ENCODE results near the gene BLOC1S6. TPM values are rescaled to one million over a fixed set of nuclear protein-coding genes. Genes with fewer than 3 reads are reported as not detected.

BLOC1S6 gene
- polyA plus RNA-seq, 5 donors: 43.0 to 62.0 (median 54.7) TPM

DNA sequence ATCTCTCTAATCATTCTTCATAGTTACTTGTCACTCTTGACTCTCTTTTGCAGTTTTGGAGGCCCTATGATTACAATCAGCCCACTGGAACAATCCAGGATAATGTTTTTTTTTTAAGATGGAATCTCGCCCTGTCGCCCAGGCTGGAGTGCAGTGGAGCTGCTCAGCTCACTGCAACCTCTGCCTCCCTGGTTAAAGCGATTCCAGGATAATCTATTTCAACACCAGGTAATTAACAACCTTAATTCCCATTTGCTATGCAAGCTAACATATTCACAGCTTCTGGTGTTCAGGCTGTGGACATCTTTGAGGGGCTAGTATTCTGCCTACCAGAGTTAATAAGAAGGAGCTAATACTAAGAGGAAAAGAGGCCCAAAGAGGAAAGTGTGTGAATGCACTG, 1.1 kb upstream of the BLOC1S6 start:
- DNase-seq: peak in 1 of 2 donors; percentile 20

DNA sequence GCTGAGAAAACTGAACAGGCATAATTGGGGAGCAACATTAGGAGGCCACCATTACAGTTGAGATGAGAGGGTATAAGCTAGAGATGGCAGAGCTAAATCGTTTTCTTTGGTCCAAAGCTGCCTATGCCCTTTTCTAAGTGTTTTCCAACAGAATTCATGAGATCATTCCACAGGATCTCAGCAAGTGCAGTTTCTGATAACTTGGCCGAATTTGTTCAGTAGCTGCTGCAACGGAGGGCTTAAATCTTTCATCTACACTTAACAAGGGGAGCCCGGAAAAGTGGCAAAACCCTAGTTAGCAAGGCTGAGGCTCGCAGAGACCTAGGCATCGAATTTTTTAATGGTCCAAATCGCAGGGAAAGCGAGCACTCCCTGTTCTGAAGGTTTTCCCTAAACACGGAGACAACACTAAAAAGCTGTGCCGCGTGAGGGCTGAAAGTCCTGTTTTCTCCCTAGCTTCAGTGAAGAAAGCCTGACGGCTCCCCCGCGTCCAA, 531 bp upstream of the BLOC1S6 start:
- DNase-seq: no peak

DNA sequence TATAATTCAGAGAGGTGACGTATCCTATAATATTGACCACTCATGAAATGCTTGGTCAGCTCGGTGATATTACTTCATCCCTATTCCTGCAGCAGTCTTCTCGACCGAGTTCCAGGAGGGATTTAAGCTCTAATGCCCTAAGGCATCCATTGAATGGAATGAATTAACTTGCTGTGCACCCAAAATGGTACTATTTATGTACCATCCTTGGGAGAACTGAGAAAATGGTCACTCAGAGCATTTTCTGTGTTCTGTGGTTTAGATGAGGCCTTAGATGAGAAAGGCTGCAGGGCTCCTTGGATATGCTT, 638 bp downstream of the BLOC1S6 start:
- no peak for DNase-seq

DNA sequence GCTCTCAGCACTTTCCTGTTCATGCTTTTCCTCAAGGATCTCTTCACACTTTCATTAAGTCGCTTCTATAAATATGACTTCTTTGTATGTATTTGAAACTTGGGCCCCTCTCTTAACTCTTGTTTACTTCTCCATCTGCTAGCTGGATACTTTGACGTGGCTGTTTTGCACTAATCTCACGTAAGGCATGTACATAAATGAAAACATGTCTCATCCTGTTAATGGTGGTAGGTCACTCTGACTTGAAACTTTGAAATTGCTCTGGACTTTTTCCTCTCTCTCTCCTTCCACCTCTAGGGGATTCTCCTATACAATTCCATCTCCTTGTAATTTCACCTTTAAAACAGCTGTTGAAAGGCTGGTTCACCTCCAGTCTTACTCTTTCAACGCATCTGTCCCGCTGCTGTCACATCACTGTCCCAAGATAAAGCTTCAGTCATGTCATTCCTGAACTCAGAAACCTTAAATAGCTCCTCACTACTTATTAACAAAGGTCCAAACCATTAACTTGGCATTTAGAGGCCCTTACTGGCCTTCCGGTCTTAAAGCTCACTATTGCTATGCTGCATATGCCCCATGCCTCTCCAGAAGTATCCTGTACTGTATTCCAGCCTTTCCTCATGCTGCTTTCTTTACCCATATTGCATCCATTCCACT, 1.2 kb downstream of the BLOC1S6 start:
- DNase-seq: peak; percentile 4 to 8

DNA sequence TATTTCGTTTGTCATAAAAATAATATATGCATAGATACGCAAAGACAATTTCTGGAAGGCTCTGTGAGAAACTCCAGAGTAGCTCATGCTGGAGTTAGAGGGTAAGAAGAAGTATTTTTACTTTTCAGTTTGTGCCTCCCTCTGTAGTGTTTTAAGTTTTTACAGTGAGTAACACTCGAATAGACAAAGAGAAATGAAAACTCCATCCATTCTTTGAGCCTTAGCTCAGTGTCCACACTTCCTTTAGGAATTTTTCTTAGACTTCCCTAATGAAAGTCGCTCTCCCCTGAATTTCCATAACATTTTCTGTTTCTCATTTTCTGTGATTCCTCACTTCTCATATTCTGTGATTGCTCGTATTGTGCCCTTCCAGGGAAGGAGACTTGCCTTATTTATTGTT, 2.1 kb downstream of the BLOC1S6 start:
- no peak for DNase-seq

DNA sequence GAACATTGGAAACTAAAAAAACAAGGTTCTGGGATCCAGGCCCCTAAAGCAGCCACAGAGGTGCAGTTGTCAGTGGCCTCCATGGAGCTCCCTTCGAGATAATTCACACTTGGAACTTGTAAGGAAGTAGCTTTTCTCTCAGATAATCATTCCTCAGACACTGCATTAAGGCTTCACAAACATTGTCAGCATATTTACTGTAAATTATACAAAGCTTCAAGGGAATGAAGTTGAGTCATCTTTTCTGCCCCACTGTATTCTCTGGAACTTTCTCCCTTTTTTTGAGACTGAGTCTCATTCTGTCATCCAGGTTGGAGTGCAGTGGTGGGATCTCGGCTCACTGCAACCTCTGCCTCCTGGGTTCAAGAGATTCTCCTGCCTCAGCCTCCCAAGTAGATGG, 7.1 kb downstream of the BLOC1S6 start:
- DNase-seq: no peak

DNA sequence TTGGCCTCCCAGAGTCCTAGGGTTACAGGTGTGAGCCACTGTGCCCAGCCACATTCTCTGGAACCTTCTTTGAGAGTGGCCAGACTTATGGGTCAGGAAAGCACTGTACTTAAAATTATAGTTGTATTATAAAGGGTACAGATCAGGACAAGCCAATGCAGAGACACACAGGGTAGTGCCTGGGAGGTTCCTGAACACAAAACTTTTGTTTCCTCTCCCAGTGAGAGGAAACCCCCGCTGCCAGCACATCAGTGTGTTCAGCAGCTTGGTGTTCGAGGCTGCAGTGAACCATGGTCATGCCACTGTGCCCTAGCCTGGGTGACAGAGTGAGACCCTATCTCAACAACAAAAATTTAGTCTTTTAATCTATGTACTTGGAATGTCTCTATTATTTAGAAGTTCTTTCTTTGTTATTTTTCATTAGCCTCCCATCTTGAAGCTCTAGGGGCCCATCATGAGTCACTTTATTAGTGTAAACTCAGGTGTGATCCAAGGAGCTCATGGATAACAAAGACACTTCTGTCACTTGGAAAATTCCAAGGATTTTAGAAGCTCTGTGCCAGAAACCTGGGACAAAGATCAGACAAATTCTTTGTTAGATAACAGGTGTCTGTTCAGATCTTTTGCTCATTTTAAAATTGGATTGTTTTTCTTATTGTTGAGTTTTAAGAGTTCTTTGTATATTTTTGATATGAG, 7.8 kb downstream of the BLOC1S6 start:
- DNase-seq: no peak

DNA sequence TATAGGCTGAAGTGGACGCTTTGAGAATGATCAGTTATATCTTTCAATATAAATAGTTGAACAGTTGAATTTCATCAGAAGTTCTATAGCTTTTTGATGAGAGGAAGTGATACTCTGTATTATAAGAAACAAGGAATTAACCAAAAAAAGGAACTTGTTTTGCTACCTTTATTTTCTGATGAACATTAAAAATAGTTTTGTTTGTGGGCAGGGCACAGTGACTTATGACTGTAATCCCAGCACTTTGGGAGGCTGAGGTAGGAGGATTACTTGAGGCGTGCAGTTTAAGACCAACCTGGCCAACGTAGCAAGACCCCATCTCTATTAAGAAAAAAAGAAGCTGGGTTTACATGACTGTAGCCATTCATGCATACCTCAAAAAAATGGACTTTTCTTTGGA, 16.7 kb downstream of the BLOC1S6 start:
- no peak for DNase-seq

DNA sequence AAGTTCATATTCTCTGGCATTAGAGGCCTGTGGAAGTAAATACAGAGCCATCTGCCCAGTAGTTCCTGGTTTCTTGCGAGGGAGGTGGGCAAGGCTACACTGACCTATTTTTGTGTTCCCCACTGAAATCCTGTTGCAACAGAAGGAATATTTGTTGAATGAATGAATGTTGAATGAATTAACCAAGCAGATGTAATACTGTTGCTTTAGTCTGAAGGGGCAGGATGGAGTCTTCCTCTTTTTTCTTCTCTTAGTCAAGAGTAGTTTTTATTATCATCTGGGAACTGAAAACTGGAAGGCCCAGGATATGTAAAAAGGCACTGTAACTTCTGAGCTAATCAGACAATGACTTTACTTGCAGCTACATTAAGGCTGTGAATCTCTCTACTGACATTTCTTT, 17.1 kb downstream of the BLOC1S6 start:
- DNase-seq: no peak

DNA sequence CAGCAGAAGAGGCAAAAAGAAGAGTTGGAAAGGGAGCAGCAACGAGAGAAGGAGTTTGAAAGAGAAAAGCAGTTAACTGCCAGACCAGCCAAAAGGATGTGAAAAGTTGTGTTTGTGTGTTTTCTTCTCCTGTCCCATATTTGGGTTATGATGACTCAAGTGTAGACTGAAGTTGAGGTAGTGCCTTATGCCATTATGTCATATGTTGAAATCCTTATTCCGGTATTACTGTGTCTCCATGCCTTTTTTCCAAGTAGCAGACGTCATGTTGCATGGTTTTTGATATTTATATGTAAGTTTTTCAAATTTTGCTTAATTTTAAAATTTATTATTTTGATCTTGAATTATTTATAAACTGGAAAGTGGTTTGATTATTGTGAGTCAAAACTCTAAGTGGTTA, 19.2 kb downstream of the BLOC1S6 start:
- no peak for DNase-seq

DNA sequence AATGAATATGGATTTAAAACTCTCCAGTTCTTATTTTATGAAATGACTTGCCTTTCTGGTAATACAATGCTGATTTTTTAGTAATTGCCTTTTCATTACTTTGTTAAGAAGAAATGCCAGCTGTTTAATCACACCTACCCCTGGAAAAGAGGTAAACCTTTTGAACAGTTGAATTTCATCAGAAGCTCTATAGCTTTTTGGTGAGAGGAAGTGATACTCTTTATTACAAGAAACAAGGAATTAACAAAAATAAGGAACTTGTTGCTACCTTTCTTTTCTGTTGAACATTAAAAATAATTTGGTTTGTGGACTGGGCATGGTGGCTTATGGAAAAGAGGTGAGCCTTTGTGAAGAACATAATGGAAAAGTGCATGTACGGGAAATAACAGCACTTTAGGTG, 19.7 kb downstream of the BLOC1S6 start:
- no peak for DNase-seq

DNA sequence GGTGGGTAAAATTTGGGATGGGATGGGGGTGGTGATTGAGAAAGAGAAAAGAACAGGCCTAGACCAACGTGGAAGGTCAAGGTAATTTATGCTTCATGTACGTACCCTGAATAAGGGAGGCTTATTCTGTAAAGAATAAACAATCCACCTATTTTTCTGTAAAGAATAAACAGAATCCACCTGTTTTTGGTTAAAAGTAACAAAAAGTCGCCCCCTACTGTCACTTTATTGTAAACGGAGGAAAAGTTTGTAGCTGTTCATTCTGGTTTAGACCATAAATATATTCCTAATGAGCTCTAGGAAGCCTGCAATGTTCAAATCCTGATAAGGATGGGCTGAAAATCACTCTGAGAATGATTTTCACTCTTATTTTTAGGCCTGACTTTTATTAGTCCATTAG, 24.1 kb downstream of the BLOC1S6 start:
- DNase-seq: peak in 1 of 2 donors; percentile 2

DNA sequence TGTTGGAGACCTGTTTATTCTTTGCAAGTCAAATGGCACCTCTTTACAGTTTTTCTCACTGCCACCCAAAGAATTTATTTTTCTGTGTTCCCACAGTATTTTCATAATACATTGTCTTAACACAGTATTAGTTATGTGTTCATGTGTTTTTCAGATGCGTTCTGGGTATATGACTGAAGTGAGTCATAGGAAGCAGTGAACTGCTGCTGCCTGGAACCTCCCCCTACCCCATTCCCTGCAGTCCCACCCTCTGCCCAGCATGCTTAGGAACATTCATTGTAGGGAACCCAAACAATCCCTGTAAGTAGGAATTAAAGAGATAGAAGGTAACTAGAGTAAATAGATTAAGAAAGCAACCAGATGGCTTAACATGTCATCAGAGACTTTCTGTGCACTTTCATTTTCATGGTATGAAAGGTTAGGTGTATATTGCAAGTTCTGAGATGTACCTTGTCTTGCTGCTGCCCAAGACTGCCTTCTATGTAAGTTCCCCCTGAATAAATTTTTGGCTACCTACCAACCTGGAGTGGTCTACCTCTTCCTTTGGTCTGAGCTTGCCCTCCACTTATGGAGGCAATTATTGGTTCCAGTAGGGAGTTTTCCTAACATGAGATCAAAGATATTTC, 25.7 kb downstream of the BLOC1S6 start:
- no peak for DNase-seq

DNA sequence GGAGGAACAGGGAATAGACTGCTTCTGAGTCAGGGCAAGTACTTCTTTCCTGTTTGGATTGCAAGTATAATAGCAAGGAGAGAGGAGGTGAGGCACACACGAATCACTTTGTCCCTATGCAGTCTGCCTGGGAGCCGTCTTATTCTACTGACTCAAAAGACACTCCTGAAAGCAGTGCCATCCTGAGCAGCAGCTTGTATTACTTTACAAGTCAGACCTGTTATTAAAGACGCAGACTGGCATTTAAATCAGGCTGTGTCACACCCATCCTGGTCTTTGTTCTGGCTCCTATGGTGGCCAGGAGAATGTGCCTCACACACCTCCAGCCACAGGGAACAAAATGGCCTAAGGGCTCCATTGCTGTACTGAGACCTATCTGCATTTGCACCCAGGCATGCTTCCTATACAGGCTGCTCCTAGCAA, 29.7 kb downstream of the BLOC1S6 start:
- no peak for DNase-seq

DNA sequence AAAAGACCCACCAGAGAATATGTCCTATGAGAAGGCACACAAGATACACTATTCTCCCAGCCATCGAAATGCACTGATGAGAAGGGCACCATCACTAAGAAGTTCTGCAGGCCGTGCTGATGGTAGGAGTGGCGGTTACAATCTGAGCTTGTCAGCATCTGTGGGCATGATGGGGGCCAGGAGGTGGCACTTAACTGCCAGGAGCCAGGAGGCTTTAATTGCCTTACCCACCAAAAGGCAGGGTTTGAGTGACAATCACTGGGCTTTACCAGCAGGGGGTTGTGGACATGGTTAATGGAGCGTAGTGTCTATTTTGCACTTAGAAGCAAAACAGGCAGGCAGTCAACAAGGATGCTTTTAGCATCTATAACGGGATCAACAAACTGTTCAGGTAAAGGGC, 31.6 kb downstream of the BLOC1S6 start:
- DNase-seq: no peak

DNA sequence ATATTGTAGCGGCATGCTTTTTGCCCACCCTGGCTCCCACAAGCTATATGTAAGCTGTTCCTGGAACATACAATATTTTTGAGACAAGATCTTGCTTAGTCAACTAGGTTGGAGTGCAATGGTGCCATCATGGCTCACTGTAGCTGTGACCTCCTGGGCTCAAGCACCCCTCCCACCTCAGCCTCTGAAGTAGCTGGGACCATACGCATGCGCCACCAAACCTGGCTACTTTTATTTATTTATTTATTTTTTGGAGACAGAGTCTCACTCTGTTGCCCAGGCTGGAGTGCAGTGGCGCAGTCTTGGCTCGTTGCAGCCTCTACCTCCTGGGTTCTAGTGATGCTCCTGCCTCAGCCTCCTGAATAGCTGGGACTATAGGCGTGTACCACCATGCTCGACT, 41.0 kb downstream of the BLOC1S6 start:
- DNase-seq: no peak

DNA sequence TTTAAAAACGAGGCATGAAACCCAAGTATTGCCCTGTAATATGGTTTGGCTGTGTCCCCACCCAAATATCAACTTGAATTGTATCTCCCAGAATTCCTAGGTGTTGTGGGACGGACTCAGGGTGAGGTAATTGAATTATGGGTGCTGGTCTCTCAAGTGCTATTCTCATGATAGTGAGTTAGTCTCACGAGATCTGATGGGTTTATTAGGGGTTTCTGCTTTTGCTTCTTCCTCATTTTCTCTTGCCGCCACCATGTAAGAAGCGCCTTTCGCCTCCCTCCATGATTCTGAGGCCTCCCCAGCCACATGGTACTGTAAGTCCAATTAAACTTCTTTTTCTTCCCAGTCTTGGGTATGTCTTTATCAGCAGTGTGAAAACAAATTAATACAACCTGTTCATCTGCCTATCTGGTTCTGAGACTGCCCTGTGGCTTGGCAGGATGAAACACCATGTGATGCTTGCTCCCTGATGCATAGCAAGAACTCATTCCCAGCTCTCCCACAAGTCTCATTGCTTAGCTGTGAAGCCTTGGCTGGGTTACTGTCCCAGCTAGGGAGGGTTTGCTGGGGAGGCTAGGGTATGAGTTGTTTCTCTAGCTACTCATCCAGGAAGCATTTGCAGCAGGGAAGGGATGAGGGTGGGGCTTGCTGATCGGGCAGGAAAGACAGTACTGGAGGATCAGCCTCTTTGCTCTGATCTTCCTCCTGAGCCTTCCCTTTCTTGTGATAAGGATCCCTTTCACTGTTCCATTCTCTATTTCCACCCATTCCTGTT, 43.9 kb downstream of the BLOC1S6 start:
- no peak for DNase-seq

DNA sequence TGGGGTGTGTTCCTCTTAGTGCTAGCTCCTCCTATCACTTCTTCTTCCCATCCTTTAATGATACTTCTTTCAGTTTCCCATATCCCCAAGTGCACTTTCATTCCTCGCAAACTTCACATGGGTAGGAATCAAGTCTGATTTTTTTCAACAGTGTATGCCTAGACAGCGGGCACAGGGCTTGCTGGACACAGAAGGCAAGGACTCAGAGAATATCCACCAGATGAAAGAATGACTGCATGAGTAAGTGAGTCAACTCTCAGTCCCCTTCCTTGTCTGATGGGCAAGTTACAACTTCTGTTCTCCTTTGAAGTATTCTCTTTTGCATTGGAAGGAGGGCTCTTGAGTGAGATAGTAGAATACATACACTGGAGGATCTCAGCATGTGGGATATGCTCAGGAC, 44.6 kb downstream of the BLOC1S6 start:
- no peak for DNase-seq

DNA sequence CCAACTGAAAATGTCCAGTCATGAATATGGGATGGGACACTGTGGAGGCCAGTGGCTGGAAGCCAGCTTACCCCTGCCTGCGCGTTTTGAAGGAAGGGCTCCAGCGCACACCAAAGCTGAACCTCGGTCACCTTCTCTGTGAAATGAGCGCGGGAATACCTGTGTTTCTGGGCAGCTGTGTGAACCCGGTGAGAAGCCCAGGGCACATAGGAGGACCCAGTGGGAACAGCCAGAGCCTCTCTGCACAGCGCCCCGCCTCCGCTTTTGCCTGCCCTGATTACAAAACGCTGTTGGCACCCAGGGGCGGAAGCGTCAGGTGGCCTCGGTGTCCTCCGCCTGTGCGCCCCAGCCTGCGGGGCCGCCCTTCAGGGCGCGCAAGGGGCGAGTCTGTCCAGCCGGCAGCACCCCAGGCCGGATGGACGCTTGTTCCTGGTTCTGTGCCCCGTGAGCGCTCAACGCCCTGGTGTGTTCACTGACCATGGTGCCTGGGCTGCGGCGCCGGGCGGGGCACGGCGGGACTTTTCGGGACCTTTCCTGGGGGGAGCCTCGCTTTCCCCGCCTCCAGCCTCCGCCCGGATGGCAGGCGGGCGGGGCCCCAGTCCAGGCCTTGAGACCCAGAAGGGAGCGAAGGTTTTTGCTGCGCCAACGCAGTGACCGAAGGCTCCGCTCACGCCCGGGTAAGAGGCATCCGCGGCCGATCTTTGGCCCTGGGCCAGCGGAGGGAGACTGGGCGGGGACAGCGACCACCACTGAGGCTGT, 47.4 kb downstream of the BLOC1S6 start, which contains the start of gene SQOR:
Gene SQOR, plus strand, starts transcription at position 598 of the 759 bp plus-strand sequence. CDS start 23,895 bp downstream, outside the sequence.
- peak; percentile 57 to 64 for DNase-seq

DNA sequence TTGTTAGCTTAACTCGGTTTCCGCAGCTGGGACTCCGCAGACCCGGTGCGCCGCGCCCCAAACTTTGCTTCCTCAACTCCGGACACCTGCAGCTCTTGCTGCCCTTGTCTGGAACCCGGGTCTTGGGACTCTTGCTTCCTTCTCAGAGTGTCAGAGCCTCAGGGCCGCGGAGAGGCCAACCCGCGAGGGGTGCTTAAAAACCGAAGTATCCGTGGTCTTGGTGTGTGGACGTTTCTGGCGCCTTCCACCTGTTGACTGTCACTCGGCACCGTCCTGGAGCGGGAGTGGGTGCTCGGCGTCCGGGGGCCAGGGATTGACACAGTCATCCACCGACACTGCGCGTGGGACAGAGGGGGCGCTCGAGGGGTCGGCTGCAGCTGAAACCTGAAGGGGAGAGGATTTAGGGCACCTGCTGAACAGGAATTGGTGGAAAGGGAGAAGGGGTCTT, 48.0 kb downstream of the BLOC1S6 start:
- DNase-seq: no peak

DNA sequence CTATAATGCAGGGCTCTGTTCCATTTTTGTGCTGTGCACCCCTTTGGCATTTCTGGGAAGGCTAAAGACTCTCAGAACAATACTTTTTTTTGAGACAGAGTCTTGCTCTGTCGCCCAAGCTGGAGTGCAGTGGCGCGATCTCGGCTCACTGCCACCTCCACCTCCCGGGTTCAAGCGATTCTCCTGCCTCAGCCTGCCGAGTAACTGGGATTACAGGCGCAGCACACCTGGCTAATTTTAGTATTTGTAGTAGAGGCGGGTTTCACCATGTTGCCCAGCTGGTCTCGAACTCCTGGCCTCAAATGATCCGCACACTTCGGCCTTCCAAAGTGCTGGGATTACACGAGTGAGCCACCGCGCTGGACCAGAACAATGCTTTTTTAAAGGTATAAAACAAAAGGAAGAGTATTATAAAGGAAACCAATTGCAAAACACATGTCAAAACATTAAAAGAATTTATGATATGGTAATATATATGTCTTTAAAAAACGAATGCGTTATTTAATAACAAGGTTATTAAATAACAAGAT, 48.6 kb downstream of the BLOC1S6 start:
- DNase-seq: no peak
